Stimulated activated CD4-positive, alpha-beta T cell treated with anti-CD3 and anti-CD28 coated beads, Interleukin-4, amount 100 ng/mL, for 24 hours (primary cell): ENCODE measurements around the gene ZDHHC4.
"Not testable (repeated sequence)": the region's sequence is repeated elsewhere in the genome, so short reads cannot be mapped to it uniquely, and the experiment has no call there.

Experiments used
- DNase-seq: peaks from one replicate; pipeline ENCODE4 v3.0.0-alpha.2; 2020

Gene ZDHHC4

GRCh38 chr7:6563936-6564770 lies 13.1 kb upstream of the ZDHHC4 start:
- DNase-seq: no peak

- no peak for DNase-seq
These were observed 11.6 kb upstream of the ZDHHC4 start for GRCh38 chr7:6565655-6566054.

- DNase-seq: no peak
These were observed 9.4 kb upstream of the ZDHHC4 start for GRCh38 chr7:6567886-6568285.

- DNase-seq: no peak
These were observed 6.0 kb upstream of the ZDHHC4 start for GRCh38 chr7:6571160-6571779.

GRCh38 chr7:6575281-6576023 lies 1.8 kb upstream of the ZDHHC4 start:
- no peak for DNase-seq

GRCh38 chr7:6576024-6576866 lies 1.0 kb upstream of the ZDHHC4 start:
- no peak for DNase-seq

GRCh38 chr7:6576867-6577368 lies 336 bp upstream of the ZDHHC4 start:
- DNase-seq: not testable (repeated sequence)

- no peak for DNase-seq
These were observed 1.1 kb downstream of the ZDHHC4 start for GRCh38 chr7:6578114-6579084.

GRCh38 chr7:6579446-6579845 lies 2.2 kb downstream of the ZDHHC4 start:
- no peak for DNase-seq

GRCh38 chr7:6585746-6586432 lies 8.6 kb downstream of the ZDHHC4 start:
- DNase-seq: not testable (repeated sequence)

GRCh38 chr7:6588566-6588965 lies 11.3 kb downstream of the ZDHHC4 start:
- no peak for DNase-seq

GRCh38 chr7:6589151-6589828 lies 12.0 kb downstream of the ZDHHC4 start:
- no peak for DNase-seq

- peak; percentile 78 for DNase-seq
These were observed 12.8 kb downstream of the ZDHHC4 start, which contains the start of gene INTS15 for GRCh38 chr7:6589829-6590644. INTS15 (plus strand) TSS chr7:6590021; CDS start chr7:6590284, 263 bp downstream.

GRCh38 chr7:6590645-6591110 lies 13.4 kb downstream of the ZDHHC4 start:
- no peak for DNase-seq

- no peak for DNase-seq
These were observed 22.8 kb downstream of the ZDHHC4 start for GRCh38 chr7:6600093-6600492.

- no peak for DNase-seq
These were observed 27.2 kb downstream of the ZDHHC4 start for GRCh38 chr7:6604458-6604857.

GRCh38 chr7:6606866-6607583 lies 29.8 kb downstream of the ZDHHC4 start:
- DNase-seq: no peak

- no peak for DNase-seq
These were observed 30.4 kb downstream of the ZDHHC4 start for GRCh38 chr7:6607651-6608051.
